HepG2 (cell line): ENCODE results near the gene AAR2. TPM values are rescaled to one million over a fixed set of nuclear protein-coding genes. Genes with fewer than 3 reads are reported as not detected.
A peak's percentile ranks its signal among the peaks of the same experiment; 100 is the strongest.

Source experiments
- AKAP8 ChIP-seq: sonication (generic); formaldehyde crosslinking; IDR thresholded peaks from 2 replicates; pipeline ENCODE4 v1.5.1; 2020; ENCODE audit warnings: mild to moderate bottlenecking, missing genetic modification reagents
- ARNT ChIP-seq: fragments of 450-650 bp; IDR thresholded peaks from 2 replicates; pipeline ENCODE4 v1.6.1; 2017
- BCL6 ChIP-seq: IDR thresholded peaks from 2 replicates; pipeline ENCODE4 v1.6.1; 2016; ENCODE audit warnings: missing genetic modification reagents, missing compliant biosample characterization
- BRD4 ChIP-seq: sonication (generic); formaldehyde crosslinking; IDR thresholded peaks from 2 replicates; pipeline ENCODE4 v1.4.0; 2020; ENCODE audit warnings: missing genetic modification reagents
- FOXC1 ChIP-seq: sonication (generic); formaldehyde crosslinking; IDR thresholded peaks from 2 replicates; pipeline ENCODE4 v1.8.0; 2022; ENCODE audit warnings: mild to moderate bottlenecking, missing genetic modification reagents, borderline replicate concordance
- REXO4 ChIP-seq: sonication (generic); formaldehyde crosslinking; IDR thresholded peaks from 2 replicates; pipeline ENCODE4 v1.8.0; 2022; ENCODE audit warnings: missing genetic modification reagents, mild to moderate bottlenecking, borderline replicate concordance
- RORA ChIP-seq: sonication (generic); formaldehyde crosslinking; IDR thresholded peaks from 2 replicates; pipeline ENCODE4 v1.5.0; 2020; ENCODE audit warnings: mild to moderate bottlenecking, missing genetic modification reagents, moderate library complexity
- RXRA ChIP-seq: sonication (generic); formaldehyde crosslinking; IDR thresholded peaks from 2 replicates; pipeline ENCODE4 v1.5.1; 2020; ENCODE audit warnings: missing genetic modification reagents
- SNRNP70 ChIP-seq: fragments of 200-400 bp; formaldehyde crosslinking; IDR thresholded peaks from 2 replicates; pipeline ENCODE4 v1.6.1; 2017; ENCODE audit warnings: mild to moderate bottlenecking, low read depth, low read length, moderate library complexity
- ZNF264 ChIP-seq: sonication (generic); formaldehyde crosslinking; IDR thresholded peaks from 2 replicates; pipeline ENCODE4 v1.4.0; 2020; ENCODE audit warnings: missing genetic modification reagents
- polyA plus RNA-seq, 8 experiments: library from polyadenylated mRNA; depleted of rRNA in 3 of 8; stranded (reverse) in 7 of 8; unstranded in 1 of 8; fragments of >200 nt; fragmentation: Illumina TruSeq in 4 of 8; extraction: Trizol in 4 of 8; gene quantifications; 2 replicates each; pipeline versions ENCODE4 v1.2.1 to v1.2.3, GENCODE V29; 2011 to 2016; ENCODE audit warnings: low read depth in 4 of 8, missing spikeins in 1 of 8, mixed read lengths in 1 of 8; ENCODE audit not compliant: insufficient read depth in 1 of 8
- total RNA-seq, 5 experiments: library from RNA; depleted of rRNA; stranded (reverse); fragments of >200 nt; fragmentation: Illumina TruSeq; extraction: Trizol; gene quantifications; 2 replicates each; pipeline ENCODE4 v1.2.3, GENCODE V29; 2016; ENCODE audit warnings: low read depth in 1 of 5
- TF ChIP-seq, protein P1 (sequence below): sonication (generic); formaldehyde crosslinking; IDR thresholded peaks from 2 replicates; pipeline ENCODE4 v1.8.0; 2022; ENCODE audit warnings: mild to moderate bottlenecking, missing genetic modification reagents
- TF ChIP-seq, protein P2 (sequence below): sonication (generic); formaldehyde crosslinking; conservative IDR thresholded peaks from 2 replicates; pipeline ENCODE4 v1.8.1; 2023; ENCODE audit warnings: missing genetic modification reagents
- TF ChIP-seq, protein P3 (sequence below): sonication (generic); formaldehyde crosslinking; IDR thresholded peaks from 2 replicates; pipeline ENCODE4 v1.4.0; 2020; ENCODE audit warnings: missing genetic modification reagents
- TF ChIP-seq, protein P4 (sequence below): sonication (generic); formaldehyde crosslinking; IDR thresholded peaks from 2 replicates; pipeline ENCODE4 v1.4.0; 2020; ENCODE audit warnings: mild to moderate bottlenecking, missing genetic modification reagents
- TF ChIP-seq, protein P5 (sequence below): sonication (generic); formaldehyde crosslinking; IDR thresholded peaks from 2 replicates; pipeline ENCODE4 v1.4.0; 2020; ENCODE audit warnings: missing genetic modification reagents

The AAR2 gene
- total and polyA plus RNA-seq, 2 of the 13 experiments (the other 11 are each of a cell fraction or from before 2014, with no cell fraction given), result 45.2 to 46.2 TPM

DNA sequence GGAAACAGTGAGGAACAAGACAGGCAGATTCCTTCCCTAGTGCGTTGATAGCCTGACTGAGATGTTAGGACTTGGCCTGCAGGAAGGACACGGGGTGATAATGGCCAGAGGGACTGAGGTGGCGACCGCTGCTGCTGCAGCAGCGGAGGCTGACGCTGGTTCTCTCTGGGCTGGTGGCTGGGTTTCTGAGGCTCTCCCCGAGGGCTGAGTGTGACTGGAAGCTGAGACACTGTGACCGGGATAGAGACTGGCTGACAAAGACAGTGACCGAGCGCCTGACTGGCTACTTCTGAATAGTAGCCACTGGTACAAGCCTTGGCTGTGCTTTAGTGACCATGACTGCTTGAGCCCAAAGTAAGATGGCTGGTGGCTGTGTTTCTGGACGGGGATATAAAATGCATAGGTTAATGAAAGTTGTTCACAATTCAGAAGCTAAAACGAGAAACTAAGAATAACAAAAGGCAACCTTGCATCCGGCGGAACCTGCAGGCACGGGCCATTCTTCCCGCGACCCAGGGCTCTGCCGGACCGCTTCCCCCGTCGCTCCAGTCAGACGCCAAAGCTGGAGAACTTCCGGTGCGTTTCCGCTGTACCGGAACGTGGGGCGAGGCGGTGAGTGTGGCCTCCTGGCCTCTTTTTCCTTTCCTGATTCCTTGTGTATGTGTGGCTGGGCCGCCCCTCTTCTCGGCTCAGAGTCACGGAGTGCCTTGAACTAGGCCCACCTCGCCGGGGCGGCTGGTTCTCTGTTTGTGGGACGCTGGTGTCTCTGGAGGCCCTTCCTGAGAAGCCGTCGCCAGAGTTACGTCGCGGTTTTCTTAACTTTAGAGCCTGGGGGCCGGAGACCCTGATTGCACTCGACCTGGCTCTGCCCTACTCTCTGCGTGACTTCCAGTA lies at the start of gene AAR2 (continued):
- TF ChIP-seq, protein P1, sequence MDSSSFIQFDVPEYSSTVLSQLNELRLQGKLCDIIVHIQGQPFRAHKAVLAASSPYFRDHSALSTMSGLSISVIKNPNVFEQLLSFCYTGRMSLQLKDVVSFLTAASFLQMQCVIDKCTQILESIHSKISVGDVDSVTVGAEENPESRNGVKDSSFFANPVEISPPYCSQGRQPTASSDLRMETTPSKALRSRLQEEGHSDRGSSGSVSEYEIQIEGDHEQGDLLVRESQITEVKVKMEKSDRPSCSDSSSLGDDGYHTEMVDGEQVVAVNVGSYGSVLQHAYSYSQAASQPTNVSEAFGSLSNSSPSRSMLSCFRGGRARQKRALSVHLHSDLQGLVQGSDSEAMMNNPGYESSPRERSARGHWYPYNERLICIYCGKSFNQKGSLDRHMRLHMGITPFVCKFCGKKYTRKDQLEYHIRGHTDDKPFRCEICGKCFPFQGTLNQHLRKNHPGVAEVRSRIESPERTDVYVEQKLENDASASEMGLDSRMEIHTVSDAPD (CRISPR knock-in tag), result peak; percentile 36; the same call in 1 of the 2 replicates
- TF ChIP-seq SNRNP70 (no peak), REXO4 (CRISPR knock-in tag) (no peak), BCL6 (CRISPR knock-in tag) (peak; percentile 80), FOXC1 (CRISPR knock-in tag) (peak; percentile 98), BRD4 (CRISPR knock-in tag) (peak; percentile 100), RXRA (CRISPR knock-in tag) (peak; percentile 92), AKAP8 (CRISPR knock-in tag) (no peak), RORA (CRISPR knock-in tag) (no peak; the same call in 1 of the 2 replicates), ARNT (no peak), ZNF264 (CRISPR knock-in tag) (peak; percentile 85)
- TF ChIP-seq, protein P2, sequence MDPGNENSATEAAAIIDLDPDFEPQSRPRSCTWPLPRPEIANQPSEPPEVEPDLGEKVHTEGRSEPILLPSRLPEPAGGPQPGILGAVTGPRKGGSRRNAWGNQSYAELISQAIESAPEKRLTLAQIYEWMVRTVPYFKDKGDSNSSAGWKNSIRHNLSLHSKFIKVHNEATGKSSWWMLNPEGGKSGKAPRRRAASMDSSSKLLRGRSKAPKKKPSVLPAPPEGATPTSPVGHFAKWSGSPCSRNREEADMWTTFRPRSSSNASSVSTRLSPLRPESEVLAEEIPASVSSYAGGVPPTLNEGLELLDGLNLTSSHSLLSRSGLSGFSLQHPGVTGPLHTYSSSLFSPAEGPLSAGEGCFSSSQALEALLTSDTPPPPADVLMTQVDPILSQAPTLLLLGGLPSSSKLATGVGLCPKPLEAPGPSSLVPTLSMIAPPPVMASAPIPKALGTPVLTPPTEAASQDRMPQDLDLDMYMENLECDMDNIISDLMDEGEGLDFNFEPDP (CRISPR knock-in tag), result 0 out of 2 replicates have a peak, but pooled peaks have one; percentile 98
- TF ChIP-seq, protein P3, sequence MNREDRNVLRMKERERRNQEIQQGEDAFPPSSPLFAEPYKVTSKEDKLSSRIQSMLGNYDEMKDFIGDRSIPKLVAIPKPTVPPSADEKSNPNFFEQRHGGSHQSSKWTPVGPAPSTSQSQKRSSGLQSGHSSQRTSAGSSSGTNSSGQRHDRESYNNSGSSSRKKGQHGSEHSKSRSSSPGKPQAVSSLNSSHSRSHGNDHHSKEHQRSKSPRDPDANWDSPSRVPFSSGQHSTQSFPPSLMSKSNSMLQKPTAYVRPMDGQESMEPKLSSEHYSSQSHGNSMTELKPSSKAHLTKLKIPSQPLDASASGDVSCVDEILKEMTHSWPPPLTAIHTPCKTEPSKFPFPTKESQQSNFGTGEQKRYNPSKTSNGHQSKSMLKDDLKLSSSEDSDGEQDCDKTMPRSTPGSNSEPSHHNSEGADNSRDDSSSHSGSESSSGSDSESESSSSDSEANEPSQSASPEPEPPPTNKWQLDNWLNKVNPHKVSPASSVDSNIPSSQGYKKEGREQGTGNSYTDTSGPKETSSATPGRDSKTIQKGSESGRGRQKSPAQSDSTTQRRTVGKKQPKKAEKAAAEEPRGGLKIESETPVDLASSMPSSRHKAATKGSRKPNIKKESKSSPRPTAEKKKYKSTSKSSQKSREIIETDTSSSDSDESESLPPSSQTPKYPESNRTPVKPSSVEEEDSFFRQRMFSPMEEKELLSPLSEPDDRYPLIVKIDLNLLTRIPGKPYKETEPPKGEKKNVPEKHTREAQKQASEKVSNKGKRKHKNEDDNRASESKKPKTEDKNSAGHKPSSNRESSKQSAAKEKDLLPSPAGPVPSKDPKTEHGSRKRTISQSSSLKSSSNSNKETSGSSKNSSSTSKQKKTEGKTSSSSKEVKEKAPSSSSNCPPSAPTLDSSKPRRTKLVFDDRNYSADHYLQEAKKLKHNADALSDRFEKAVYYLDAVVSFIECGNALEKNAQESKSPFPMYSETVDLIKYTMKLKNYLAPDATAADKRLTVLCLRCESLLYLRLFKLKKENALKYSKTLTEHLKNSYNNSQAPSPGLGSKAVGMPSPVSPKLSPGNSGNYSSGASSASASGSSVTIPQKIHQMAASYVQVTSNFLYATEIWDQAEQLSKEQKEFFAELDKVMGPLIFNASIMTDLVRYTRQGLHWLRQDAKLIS (CRISPR knock-in tag), result peak; percentile 89
- TF ChIP-seq, protein P4, sequence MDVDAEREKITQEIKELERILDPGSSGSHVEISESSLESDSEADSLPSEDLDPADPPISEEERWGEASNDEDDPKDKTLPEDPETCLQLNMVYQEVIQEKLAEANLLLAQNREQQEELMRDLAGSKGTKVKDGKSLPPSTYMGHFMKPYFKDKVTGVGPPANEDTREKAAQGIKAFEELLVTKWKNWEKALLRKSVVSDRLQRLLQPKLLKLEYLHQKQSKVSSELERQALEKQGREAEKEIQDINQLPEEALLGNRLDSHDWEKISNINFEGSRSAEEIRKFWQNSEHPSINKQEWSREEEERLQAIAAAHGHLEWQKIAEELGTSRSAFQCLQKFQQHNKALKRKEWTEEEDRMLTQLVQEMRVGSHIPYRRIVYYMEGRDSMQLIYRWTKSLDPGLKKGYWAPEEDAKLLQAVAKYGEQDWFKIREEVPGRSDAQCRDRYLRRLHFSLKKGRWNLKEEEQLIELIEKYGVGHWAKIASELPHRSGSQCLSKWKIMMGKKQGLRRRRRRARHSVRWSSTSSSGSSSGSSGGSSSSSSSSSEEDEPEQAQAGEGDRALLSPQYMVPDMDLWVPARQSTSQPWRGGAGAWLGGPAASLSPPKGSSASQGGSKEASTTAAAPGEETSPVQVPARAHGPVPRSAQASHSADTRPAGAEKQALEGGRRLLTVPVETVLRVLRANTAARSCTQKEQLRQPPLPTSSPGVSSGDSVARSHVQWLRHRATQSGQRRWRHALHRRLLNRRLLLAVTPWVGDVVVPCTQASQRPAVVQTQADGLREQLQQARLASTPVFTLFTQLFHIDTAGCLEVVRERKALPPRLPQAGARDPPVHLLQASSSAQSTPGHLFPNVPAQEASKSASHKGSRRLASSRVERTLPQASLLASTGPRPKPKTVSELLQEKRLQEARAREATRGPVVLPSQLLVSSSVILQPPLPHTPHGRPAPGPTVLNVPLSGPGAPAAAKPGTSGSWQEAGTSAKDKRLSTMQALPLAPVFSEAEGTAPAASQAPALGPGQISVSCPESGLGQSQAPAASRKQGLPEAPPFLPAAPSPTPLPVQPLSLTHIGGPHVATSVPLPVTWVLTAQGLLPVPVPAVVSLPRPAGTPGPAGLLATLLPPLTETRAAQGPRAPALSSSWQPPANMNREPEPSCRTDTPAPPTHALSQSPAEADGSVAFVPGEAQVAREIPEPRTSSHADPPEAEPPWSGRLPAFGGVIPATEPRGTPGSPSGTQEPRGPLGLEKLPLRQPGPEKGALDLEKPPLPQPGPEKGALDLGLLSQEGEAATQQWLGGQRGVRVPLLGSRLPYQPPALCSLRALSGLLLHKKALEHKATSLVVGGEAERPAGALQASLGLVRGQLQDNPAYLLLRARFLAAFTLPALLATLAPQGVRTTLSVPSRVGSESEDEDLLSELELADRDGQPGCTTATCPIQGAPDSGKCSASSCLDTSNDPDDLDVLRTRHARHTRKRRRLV, result peak; percentile 96
- TF ChIP-seq, protein P5, sequence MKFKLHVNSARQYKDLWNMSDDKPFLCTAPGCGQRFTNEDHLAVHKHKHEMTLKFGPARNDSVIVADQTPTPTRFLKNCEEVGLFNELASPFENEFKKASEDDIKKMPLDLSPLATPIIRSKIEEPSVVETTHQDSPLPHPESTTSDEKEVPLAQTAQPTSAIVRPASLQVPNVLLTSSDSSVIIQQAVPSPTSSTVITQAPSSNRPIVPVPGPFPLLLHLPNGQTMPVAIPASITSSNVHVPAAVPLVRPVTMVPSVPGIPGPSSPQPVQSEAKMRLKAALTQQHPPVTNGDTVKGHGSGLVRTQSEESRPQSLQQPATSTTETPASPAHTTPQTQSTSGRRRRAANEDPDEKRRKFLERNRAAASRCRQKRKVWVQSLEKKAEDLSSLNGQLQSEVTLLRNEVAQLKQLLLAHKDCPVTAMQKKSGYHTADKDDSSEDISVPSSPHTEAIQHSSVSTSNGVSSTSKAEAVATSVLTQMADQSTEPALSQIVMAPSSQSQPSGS, result peak; percentile 97
